ENCODE results near the gene ENTPD5.

DNA sequence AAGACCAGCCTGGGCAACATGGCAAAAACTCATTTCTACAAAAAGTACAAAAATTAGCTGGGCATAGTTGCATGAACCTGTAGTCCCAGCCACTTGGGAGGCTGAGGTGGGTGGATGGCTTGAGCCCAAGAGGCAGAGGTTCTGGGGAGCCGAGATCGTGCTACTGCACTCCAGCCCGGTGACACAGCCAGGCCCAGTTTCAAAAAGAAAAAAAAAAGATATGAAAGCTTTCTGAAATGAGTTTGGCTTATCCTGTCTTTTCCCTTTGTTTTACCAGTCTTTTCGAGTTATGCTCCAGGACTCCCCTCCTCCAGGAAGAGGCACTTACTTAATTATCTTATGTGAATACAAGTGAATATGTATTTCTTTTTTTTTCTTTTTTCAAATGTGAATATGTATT lies 3.3 kb upstream of the ENTPD5 start:
- TF ChIP-seq CTCF (conservative IDR thresholded peaks at IDR 0.05 in 1 of 2, IDR thresholded peaks at IDR 0.05 in 1 of 2; ENCODE audit: low read depth in 1 of 2, low read length in 2 of 2) (no peak), EZH2 (IDR thresholded peaks at IDR 0.05; ENCODE audit: low read length, missing control alignments) (no peak)
